ENCODE results near the gene GOLGA2.

GOLGA2 gene

GRCh38 chr9:128257907-128258306 is 17.9 kb downstream of the GOLGA2 start:
- no peak for DNase-seq (ENCODE audit: low read depth, low spot score)

GRCh38 chr9:128257086-128257825 is 18.6 kb downstream of the GOLGA2 start:
- no peak for DNase-seq (ENCODE audit: low read depth, low spot score)

- no peak for DNase-seq (ENCODE audit: low read depth, low spot score)
These were observed 20.7 kb downstream of the GOLGA2 start for GRCh38 chr9:128254855-128255759.

- DNase-seq (ENCODE audit: low read depth, low spot score) = no peak
These were observed 21.4 kb downstream of the GOLGA2 start for GRCh38 chr9:128254362-128254761.

- DNase-seq (ENCODE audit: low read depth, low spot score) = no peak
These were observed 21.8 kb downstream of the GOLGA2 start for GRCh38 chr9:128253991-128254346.

- DNase-seq (ENCODE audit: low read depth, low spot score) = no peak
These were observed 22.4 kb downstream of the GOLGA2 start for GRCh38 chr9:128253140-128253990.

GRCh38 chr9:128252317-128253139 is 23.3 kb downstream of the GOLGA2 start:
- no peak for DNase-seq (ENCODE audit: low read depth, low spot score)

- DNase-seq (ENCODE audit: low read depth, low spot score) = no peak
These were observed 24.1 kb downstream of the GOLGA2 start for GRCh38 chr9:128251732-128252100.

- DNase-seq (ENCODE audit: low read depth, low spot score) = no peak
These were observed 24.7 kb downstream of the GOLGA2 start for GRCh38 chr9:128250839-128251731.

- no peak for DNase-seq (ENCODE audit: low read depth, low spot score)
These were observed 25.6 kb downstream of the GOLGA2 start for GRCh38 chr9:128249908-128250838.

GRCh38 chr9:128249558-128249907 is 26.3 kb downstream of the GOLGA2 start:
- DNase-seq (ENCODE audit: low read depth, low spot score) = no peak

GRCh38 chr9:128247226-128247803 is 28.5 kb downstream of the GOLGA2 start:
- no peak for DNase-seq (ENCODE audit: low read depth, low spot score)

- no peak for DNase-seq (ENCODE audit: low read depth, low spot score)
These were observed 29.3 kb downstream of the GOLGA2 start for GRCh38 chr9:128246471-128246870.

- DNase-seq (ENCODE audit: low read depth, low spot score) = no peak
These were observed 30.2 kb downstream of the GOLGA2 start for GRCh38 chr9:128245421-128246151.

GRCh38 chr9:128244837-128245231 is 31.0 kb downstream of the GOLGA2 start:
- DNase-seq (ENCODE audit: low read depth, low spot score) = no peak

GRCh38 chr9:128244091-128244836 is 31.5 kb downstream of the GOLGA2 start:
- no peak for DNase-seq (ENCODE audit: low read depth, low spot score)
